ENCODE results near the gene PIK3C2G.

PIK3C2G gene

GRCh38 chr12:18375131-18375530, 113.8 kb downstream of the PIK3C2G start:
- peak; percentile 2 to 4 for DNase-seq (ENCODE audit: low read depth in 2 of 2)
- TF ChIP-seq CTCF (IDR thresholded peaks at IDR 0.05; ENCODE audit: low read depth, low read length): no peak
- no peak overlapping the region for H3K4me3 ChIP-seq (replicated peaks in 1 of 2; ENCODE audit: low read depth in 2 of 2, low read length in 2 of 2)

GRCh38 chr12:18375583-18375982, 114.3 kb downstream of the PIK3C2G start:
- DNase-seq (ENCODE audit: low read depth in 2 of 2): no peak
- no peak overlapping the region for H3K4me3 ChIP-seq (replicated peaks in 1 of 2; ENCODE audit: low read depth in 2 of 2, low read length in 2 of 2)
- no peak for TF ChIP-seq CTCF (IDR thresholded peaks at IDR 0.05; ENCODE audit: low read depth, low read length)

GRCh38 chr12:18382236-18382885, 121.0 kb downstream of the PIK3C2G start:
- no peak overlapping the region for H3K4me3 ChIP-seq (replicated peaks in 1 of 2; ENCODE audit: low read depth in 2 of 2, low read length in 2 of 2)
- TF ChIP-seq CTCF (IDR thresholded peaks at IDR 0.05; ENCODE audit: low read depth, low read length): no peak
- peak; percentile 73 to 77 for DNase-seq (ENCODE audit: low read depth in 2 of 2)

GRCh38 chr12:18383203-18383602, 121.9 kb downstream of the PIK3C2G start:
- H3K4me3 ChIP-seq (replicated peaks in 1 of 2; ENCODE audit: low read depth in 2 of 2, low read length in 2 of 2): peak overlapping the region in 1 of 2 donors; percentile 16
- DNase-seq (ENCODE audit: low read depth in 2 of 2): peak; percentile 88 to 97

GRCh38 chr12:18387706-18388105, 126.4 kb downstream of the PIK3C2G start:
- no peak overlapping the region for H3K4me3 ChIP-seq (replicated peaks in 1 of 2; ENCODE audit: low read depth in 2 of 2, low read length in 2 of 2)
- DNase-seq (ENCODE audit: low read depth in 2 of 2): peak in 1 of 2 donors; percentile 4
- no peak for TF ChIP-seq CTCF (IDR thresholded peaks at IDR 0.05; ENCODE audit: low read depth, low read length)

More at GRCh38 chr12:18383203-18383602, 121.9 kb downstream of the PIK3C2G start:
- no peak for TF ChIP-seq CTCF (IDR thresholded peaks at IDR 0.05; ENCODE audit: low read depth, low read length)

- no peak overlapping the region for H3K4me3 ChIP-seq (replicated peaks in 1 of 2; ENCODE audit: low read depth in 2 of 2, low read length in 2 of 2)
- no peak for TF ChIP-seq CTCF (IDR thresholded peaks at IDR 0.05; ENCODE audit: low read depth, low read length)
- no peak for DNase-seq (ENCODE audit: low read depth in 2 of 2)
Measured at GRCh38 chr12:18389820-18390219, 128.5 kb downstream of the PIK3C2G start.

- no peak for DNase-seq (ENCODE audit: low read depth in 2 of 2)
- H3K4me3 ChIP-seq (replicated peaks in 1 of 2; ENCODE audit: low read depth in 2 of 2, low read length in 2 of 2): no peak overlapping the region
- no peak for TF ChIP-seq CTCF (IDR thresholded peaks at IDR 0.05; ENCODE audit: low read depth, low read length)
Measured at GRCh38 chr12:18391151-18391550, 129.8 kb downstream of the PIK3C2G start.
